GM23248 (cell line): ENCODE data around the gene EDN3. TPM values are rescaled to one million over a fixed set of nuclear protein-coding genes. Genes with fewer than 3 reads are reported as not detected.

ENCODE experiments used
- DNase-seq: peaks from one replicate; pipeline ENCODE4 v3.0.0-alpha.2; 2015
- H2AFZ ChIP-seq: fragments of 200-600 bp; sonication (generic); 2 replicates; pipeline ENCODE4 v1.6.1; 2016; ENCODE audit warnings: antibody characterized with exemption
- H3F3A ChIP-seq: fragments of 200-600 bp; sonication (generic); 2 replicates; pipeline ENCODE4 v1.6.1; 2016; ENCODE audit warnings: mild to moderate bottlenecking, antibody characterized with exemption, mixed run types; ENCODE audit not compliant: insufficient read depth
- H3K27ac ChIP-seq: fragments of 200-600 bp; sonication (generic); 2 replicates; pipeline ENCODE4 v1.5.1; 2016; ENCODE audit warnings: mild to moderate bottlenecking
- H3K27me3 ChIP-seq: fragments of 200-600 bp; sonication (generic); replicated peaks from 2 replicates; pipeline ENCODE4 v1.6.1; 2016; ENCODE audit warnings: mild to moderate bottlenecking; ENCODE audit not compliant: insufficient read depth
- H3K36me3 ChIP-seq: fragments of 200-600 bp; sonication (generic); 2 replicates; pipeline ENCODE4 v1.6.1; 2016; ENCODE audit warnings: low read depth, mild to moderate bottlenecking
- H3K4me1 ChIP-seq: fragments of 200-600 bp; sonication (generic); 2 replicates; pipeline ENCODE4 v1.6.1; 2016; ENCODE audit warnings: mild to moderate bottlenecking; ENCODE audit not compliant: insufficient read depth
- H3K4me2 ChIP-seq: fragments of 200-600 bp; sonication (generic); one replicate; pipeline ENCODE4 v1.6.1; 2016; ENCODE audit warnings: mild to moderate bottlenecking; ENCODE audit not compliant: unreplicated experiment
- H3K4me3 ChIP-seq: fragments of 200-600 bp; sonication (generic); 2 replicates; pipeline ENCODE4 v1.5.1; 2016; ENCODE audit warnings: mild to moderate bottlenecking
- H3K79me2 ChIP-seq: fragments of 200-600 bp; sonication (generic); 2 replicates; pipeline ENCODE4 v1.6.1; 2016; ENCODE audit warnings: mild to moderate bottlenecking; ENCODE audit not compliant: insufficient read depth
- H3K9ac ChIP-seq: fragments of 200-600 bp; sonication (generic); 2 replicates; pipeline ENCODE4 v1.6.1; 2016; ENCODE audit warnings: mild to moderate bottlenecking
- H3K9me2 ChIP-seq: fragments of 200-600 bp; sonication (generic); 2 replicates; pipeline ENCODE4 v1.6.1; 2016; ENCODE audit warnings: mixed run types, mild to moderate bottlenecking, moderate library complexity; ENCODE audit not compliant: insufficient read depth
- H3K9me3 ChIP-seq: fragments of 200-600 bp; sonication (generic); one replicate; pipeline ENCODE4 v1.6.1; 2017; ENCODE audit warnings: low read depth
- H4K20me1 ChIP-seq: fragments of 200-600 bp; sonication (generic); 2 replicates; pipeline ENCODE4 v1.6.0; 2016; ENCODE audit not compliant: insufficient read depth
- EZH2 ChIP-seq: fragments of 200-600 bp; sonication (generic); IDR thresholded peaks from 2 replicates; pipeline ENCODE4 v1.6.1; 2018; ENCODE audit warnings: antibody characterized with exemption, mild to moderate bottlenecking; ENCODE audit not compliant: insufficient read depth, poor library complexity, severe bottlenecking
- EZH2phosphoT487 ChIP-seq: fragments of 200-600 bp; sonication (generic); IDR thresholded peaks from 2 replicates; pipeline ENCODE4 v1.6.1; 2018; ENCODE audit warnings: antibody characterized with exemption, moderate library complexity, mild to moderate bottlenecking, low read depth; ENCODE audit not compliant: insufficient read depth
- WGBS, 2 experiments: methylation state at CpG; one replicate each; pipeline ENCODE4 v1.1.6; 2015 to 2017; ENCODE audit warnings: low lambda C conversion rate in 2 of 2, low coverage in 1 of 2; ENCODE audit errors: missing lambda C conversion rate in 2 of 2; 5-methylcytosine and 5-hydroxymethylcytosine counted together
- in situ Hi-C: fragments of 300-500 bp; cut with MboI; formaldehyde crosslinking; loops from 2 replicates; pipeline ENCODE4 v1.15.0; 2020
- polyA plus RNA-seq: library from polyadenylated mRNA; unstranded; fragments of >200 nt; fragmentation: Nextera tagmentation; extraction: Ambion mirVana; gene quantifications from 2 replicates; pipeline ENCODE4 v1.2.1, GENCODE V29; 2016
- total RNA-seq: library from RNA; depleted of rRNA; stranded (reverse); fragments of >200 nt; shearing (Covaris generic); gene quantifications from 2 replicates; pipeline ENCODE4 v1.2.3, GENCODE V29; 2014

EDN3 gene
- total and polyA plus RNA-seq, 2 experiments from 2014 or later: not detected

DNA sequence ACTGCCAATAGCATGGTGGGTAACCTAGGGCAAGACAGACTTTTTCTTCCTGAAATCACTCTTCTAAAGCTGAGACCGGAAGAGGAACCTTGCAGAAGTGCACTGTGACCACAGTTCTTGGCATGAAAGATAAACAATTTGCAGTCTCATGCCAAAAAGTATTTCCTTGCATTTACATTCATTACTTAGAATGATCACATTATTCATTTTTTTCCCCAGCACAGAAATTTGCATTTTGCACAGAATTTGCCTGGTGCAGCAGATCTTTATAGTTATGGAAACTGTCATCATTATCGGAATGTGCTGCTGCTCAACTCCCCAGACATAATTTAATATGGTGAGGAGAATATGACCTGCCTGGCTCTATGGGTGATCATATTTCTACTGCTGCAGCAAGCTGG lies 42.2 kb upstream of the EDN3 start:
- TF ChIP-seq EZH2 (no peak), EZH2phosphoT487 (no peak)
- Histone ChIP-seq H2AFZ (no peak overlapping the region), H3K27ac (no peak overlapping the region), H3K9me2 (no peaks in the 10 kb centered on the region), H3K4me2 (no peak overlapping the region), H3K27me3 (0 out of 2 replicates have a peak, but pooled peaks cover 5% of the 10 kb centered on the region), H3K4me3 (no peak overlapping the region), H4K20me1 (no peaks in the 10 kb centered on the region), H3K9ac (no peak overlapping the region), H3K9me3 (no peaks in the 10 kb centered on the region), H3K4me1 (no peaks in the 10 kb centered on the region), H3F3A (no peaks in the 10 kb centered on the region), H3K79me2 (no peaks in the 10 kb centered on the region), H3K36me3 (no peaks in the 10 kb centered on the region)
- 13 to 14% methylated on average over 2 of the region's 2 CpGs for WGBS, 2 experiments
- no peak for DNase-seq
- in situ Hi-C loops: no loop called here

DNA sequence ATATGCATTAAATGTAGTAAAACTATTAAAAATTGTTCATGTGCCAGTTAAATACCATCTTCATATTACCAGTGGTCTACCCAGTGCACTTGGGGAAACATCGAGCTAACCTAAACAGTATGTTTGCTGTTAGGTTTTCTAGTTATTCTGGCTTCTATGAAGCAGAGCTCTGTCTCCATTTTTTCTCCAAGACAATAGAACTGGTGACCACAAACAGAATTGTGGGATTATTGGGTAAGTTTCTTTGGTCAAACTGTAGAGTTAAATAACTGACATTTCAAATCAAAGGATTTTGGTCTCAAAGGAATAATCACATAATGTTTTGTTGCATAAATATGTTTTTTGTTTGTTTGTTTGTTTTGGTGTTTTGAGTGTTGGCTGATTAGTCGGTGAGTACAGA lies 40.5 kb upstream of the EDN3 start:
- in situ Hi-C loops: no loop called here
- WGBS, 2 experiments: 28 to 31% methylated on average over 2 of the region's 2 CpGs
- H3F3A ChIP-seq: no peaks in the 10 kb centered on the region
- no peaks in the 10 kb centered on the region for H3K36me3 ChIP-seq
- no peaks in the 10 kb centered on the region for H4K20me1 ChIP-seq
- no peak overlapping the region for H3K4me2 ChIP-seq
- H3K4me3 ChIP-seq: no peak overlapping the region
- no peaks in the 10 kb centered on the region for H3K9me3 ChIP-seq
- no peaks in the 10 kb centered on the region for H3K79me2 ChIP-seq
- H3K27ac ChIP-seq: no peak overlapping the region
- no peak for TF ChIP-seq EZH2phosphoT487
- no peak for TF ChIP-seq EZH2
- H2AFZ ChIP-seq: no peak overlapping the region
- 0 out of 2 replicates have a peak, but pooled peaks cover 5% of the 10 kb centered on the region for H3K27me3 ChIP-seq
- H3K9me2 ChIP-seq: no peaks in the 10 kb centered on the region
- DNase-seq: no peak
- H3K9ac ChIP-seq: no peak overlapping the region
- no peaks in the 10 kb centered on the region for H3K4me1 ChIP-seq

DNA sequence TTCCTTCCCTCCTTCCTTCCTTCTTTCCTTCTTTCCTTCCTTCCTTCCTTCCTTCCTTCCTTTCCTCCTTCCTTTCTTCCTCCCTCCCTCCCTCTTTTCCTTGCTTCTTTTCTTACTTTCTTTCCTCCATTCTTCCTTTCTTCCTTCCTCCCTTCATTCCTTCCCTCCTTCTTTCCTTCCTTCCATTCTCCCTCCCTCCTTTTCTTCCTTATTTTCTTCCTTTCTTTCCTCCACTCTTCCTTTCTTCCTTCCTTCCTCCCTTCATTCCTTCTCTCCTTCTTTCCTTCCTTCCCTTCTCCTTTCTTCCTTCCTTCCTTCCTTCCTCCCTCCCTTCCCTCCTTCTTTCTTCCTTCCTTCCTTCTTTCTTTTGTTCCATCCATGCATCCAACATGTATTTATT lies 35.1 kb upstream of the EDN3 start:
- H3K27me3 ChIP-seq: 0 out of 2 replicates have a peak, but pooled peaks cover 3% of the 10 kb centered on the region
- no peak overlapping the region for H3K27ac ChIP-seq
- H3F3A ChIP-seq: no peaks in the 10 kb centered on the region
- in situ Hi-C loops: no loop called here
- no peak for TF ChIP-seq EZH2
- no peak for TF ChIP-seq EZH2phosphoT487
- no peak overlapping the region for H2AFZ ChIP-seq
- H3K9me2 ChIP-seq: no peaks in the 10 kb centered on the region
- H3K4me1 ChIP-seq: no peaks in the 10 kb centered on the region
- no peak overlapping the region for H3K4me3 ChIP-seq
- no peak for DNase-seq
- no peaks in the 10 kb centered on the region for H3K36me3 ChIP-seq
- no peaks in the 10 kb centered on the region for H3K9me3 ChIP-seq
- H3K79me2 ChIP-seq: no peaks in the 10 kb centered on the region
- no peaks in the 10 kb centered on the region for H4K20me1 ChIP-seq
- H3K9ac ChIP-seq: no peak overlapping the region
- H3K4me2 ChIP-seq: no peak overlapping the region

GRCh38 chr20:59268870-59269269 lies 31.5 kb upstream of the EDN3 start:
- Histone ChIP-seq H3F3A (no peaks in the 10 kb centered on the region), H3K9ac (no peak overlapping the region), H3K9me3 (no peaks in the 10 kb centered on the region), H3K4me2 (no peak overlapping the region), H3K9me2 (no peaks in the 10 kb centered on the region), H3K4me1 (no peaks in the 10 kb centered on the region), H3K36me3 (no peaks in the 10 kb centered on the region), H3K27ac (no peak overlapping the region), H4K20me1 (no peaks in the 10 kb centered on the region), H3K4me3 (no peak overlapping the region), H3K27me3 (peaks cover 3% of the 10 kb centered on the region; the same call in 1 of the 2 replicates), H3K79me2 (no peaks in the 10 kb centered on the region), H2AFZ (no peak overlapping the region)
- DNase-seq: no peak
- WGBS, 2 experiments: 51 to 55% methylated on average over 3 of the region's 3 CpGs
- no peak for TF ChIP-seq EZH2
- no peak for TF ChIP-seq EZH2phosphoT487
- in situ Hi-C loops: no loop called here

GRCh38 chr20:59269411-59270025 lies 30.9 kb upstream of the EDN3 start:
- Histone ChIP-seq H3K4me2 (no peak overlapping the region), H3K9me2 (no peaks in the 10 kb centered on the region), H3K9ac (no peak overlapping the region), H2AFZ (no peak overlapping the region), H3K79me2 (no peaks in the 10 kb centered on the region), H3F3A (no peaks in the 10 kb centered on the region), H4K20me1 (no peaks in the 10 kb centered on the region), H3K4me1 (no peaks in the 10 kb centered on the region), H3K27me3 (peaks cover 3% of the 10 kb centered on the region; the same call in 1 of the 2 replicates), H3K4me3 (no peak overlapping the region), H3K9me3 (no peaks in the 10 kb centered on the region), H3K36me3 (no peaks in the 10 kb centered on the region), H3K27ac (no peak overlapping the region)
- TF ChIP-seq EZH2phosphoT487 (no peak), EZH2 (no peak)
- 39 to 44% methylated on average over 4 of the region's 4 CpGs for WGBS, 2 experiments
- in situ Hi-C loops: no loop called here
- DNase-seq: no peak
